ENCODE results near the gene NPR3. TPM values are rescaled to one million over a fixed set of nuclear protein-coding genes. Genes with fewer than 3 reads are reported as not detected.

The NPR3 gene
- total RNA-seq, 4 donors from 2014 or later: 6.1 to 10.1 (median 8.1) TPM

GRCh38 chr5:32754284-32754683, 43.2 kb downstream of the NPR3 start:
- H3K4me3 ChIP-seq: no peak overlapping the region
- no peak for TF ChIP-seq CTCF (IDR thresholded peaks at IDR 0.05)
- TF ChIP-seq POLR2A (IDR thresholded peaks at IDR 0.05): no peak
- no peak for TF ChIP-seq POLR2AphosphoS5 (IDR thresholded peaks at IDR 0.05)
- TF ChIP-seq EP300 (IDR thresholded peaks at IDR 0.05): no peak
- WGBS: 65% methylated on average over 1 of the region's 1 CpG
- H3K27me3 ChIP-seq: no peaks in the 10 kb centered on the region
- no peaks in the 10 kb centered on the region for H3K9me3 ChIP-seq
- no peaks in the 10 kb centered on the region for H3K4me1 ChIP-seq
- no peak overlapping the region for H3K27ac ChIP-seq
- H3K36me3 ChIP-seq: no peaks in the 10 kb centered on the region
- DNase-seq (ENCODE audit: low spot score in 2 of 2): no peak

- no peak overlapping the region for H3K4me3 ChIP-seq
- no peak overlapping the region for H3K27ac ChIP-seq
- H3K27me3 ChIP-seq: no peaks in the 10 kb centered on the region
- no peaks in the 10 kb centered on the region for H3K36me3 ChIP-seq
- no peaks in the 10 kb centered on the region for H3K4me1 ChIP-seq
- TF ChIP-seq POLR2AphosphoS5 (IDR thresholded peaks at IDR 0.05) (no peak), CTCF (IDR thresholded peaks at IDR 0.05) (no peak), POLR2A (IDR thresholded peaks at IDR 0.05) (no peak), EP300 (IDR thresholded peaks at IDR 0.05) (no peak)
- DNase-seq (ENCODE audit: low spot score in 2 of 2): no peak
- H3K9me3 ChIP-seq: no peaks in the 10 kb centered on the region
- WGBS: 74% methylated on average over 4 of the region's 4 CpGs
Observed at GRCh38 chr5:32760091-32760509, 49.0 kb downstream of the NPR3 start.

GRCh38 chr5:32765266-32765665, 54.1 kb downstream of the NPR3 start:
- TF ChIP-seq CTCF (IDR thresholded peaks at IDR 0.05) (no peak), POLR2A (IDR thresholded peaks at IDR 0.05) (no peak), EP300 (IDR thresholded peaks at IDR 0.05) (no peak), POLR2AphosphoS5 (IDR thresholded peaks at IDR 0.05) (no peak)
- 81% methylated on average over 4 of the region's 4 CpGs for WGBS
- Histone ChIP-seq H3K27ac (no peak overlapping the region), H3K4me3 (no peak overlapping the region), H3K36me3 (no peaks in the 10 kb centered on the region), H3K4me1 (no peaks in the 10 kb centered on the region), H3K27me3 (no peaks in the 10 kb centered on the region), H3K9me3 (no peaks in the 10 kb centered on the region)
- no peak for DNase-seq (ENCODE audit: low spot score in 2 of 2)

GRCh38 chr5:32767948-32768467, 56.9 kb downstream of the NPR3 start:
- Histone ChIP-seq H3K4me3 (no peak overlapping the region), H3K27me3 (no peaks in the 10 kb centered on the region), H3K9me3 (no peaks in the 10 kb centered on the region), H3K27ac (no peak overlapping the region), H3K4me1 (no peaks in the 10 kb centered on the region), H3K36me3 (no peaks in the 10 kb centered on the region)
- WGBS: 88% methylated on average over 8 of the region's 8 CpGs
- no peak for TF ChIP-seq EP300 (IDR thresholded peaks at IDR 0.05)
- TF ChIP-seq POLR2A (IDR thresholded peaks at IDR 0.05): no peak
- TF ChIP-seq CTCF (IDR thresholded peaks at IDR 0.05): no peak
- no peak for TF ChIP-seq POLR2AphosphoS5 (IDR thresholded peaks at IDR 0.05)
- DNase-seq (ENCODE audit: low spot score in 2 of 2): no peak

- TF ChIP-seq EP300 (IDR thresholded peaks at IDR 0.05) (no peak), POLR2AphosphoS5 (IDR thresholded peaks at IDR 0.05) (no peak), POLR2A (IDR thresholded peaks at IDR 0.05) (no peak), CTCF (IDR thresholded peaks at IDR 0.05) (no peak)
- H3K9me3 ChIP-seq: no peaks in the 10 kb centered on the region
- no peaks in the 10 kb centered on the region for H3K36me3 ChIP-seq
- H3K4me3 ChIP-seq: no peak overlapping the region
- no peak for DNase-seq (ENCODE audit: low spot score in 2 of 2)
- 93% methylated on average over 8 of the region's 8 CpGs for WGBS
- H3K27me3 ChIP-seq: no peaks in the 10 kb centered on the region
- no peaks in the 10 kb centered on the region for H3K4me1 ChIP-seq
- H3K27ac ChIP-seq: no peak overlapping the region
Observed at GRCh38 chr5:32769711-32770110, 58.6 kb downstream of the NPR3 start.

Data from suprapubic skin (tissue), 4 donors.